H9 (cell line): ENCODE results near the gene GM2A. TPM values are rescaled to one million over a fixed set of nuclear protein-coding genes. Genes with fewer than 3 reads are reported as not detected.
A peak's percentile ranks its signal among the peaks of the same experiment; 100 is the strongest.

Experiments
- DNase-seq: peaks from one replicate; pipeline ENCODE4 v3.0.0-alpha.2; 2017
- H2AFZ ChIP-seq: one replicate; pipeline ENCODE4 v1.6.1; 2013; ENCODE audit warnings: mild to moderate bottlenecking, low read length, control low read depth, moderate library complexity
- H2AK5ac ChIP-seq: 2 replicates; pipeline ENCODE4 v1.6.1; 2013; ENCODE audit warnings: low read length, control low read depth, mixed read lengths; ENCODE audit not compliant: insufficient read length
- H2BK120ac ChIP-seq: one replicate; pipeline ENCODE4 v1.6.1; 2013; ENCODE audit warnings: low read depth, mild to moderate bottlenecking, low read length, control low read depth, inconsistent platforms; ENCODE audit not compliant: poor library complexity, severe bottlenecking
- H2BK12ac ChIP-seq: 2 replicates; pipeline ENCODE4 v1.6.1; 2013; ENCODE audit warnings: low read length, control low read depth, mixed read lengths, low read depth; ENCODE audit not compliant: insufficient read length
- H2BK15ac ChIP-seq: 2 replicates; pipeline ENCODE4 v1.6.1; 2013; ENCODE audit warnings: low read depth, low read length, control low read depth
- H2BK20ac ChIP-seq: one replicate; pipeline ENCODE4 v1.6.1; 2013; ENCODE audit warnings: low read depth, mild to moderate bottlenecking, low read length, control low read depth, inconsistent platforms; ENCODE audit not compliant: poor library complexity, severe bottlenecking
- H2BK5ac ChIP-seq: 2 replicates; pipeline ENCODE4 v1.6.1; 2013; ENCODE audit warnings: low read length, control low read depth, mixed read lengths; ENCODE audit not compliant: insufficient read length
- H3K14ac ChIP-seq: 2 replicates; pipeline ENCODE4 v1.6.1; 2013; ENCODE audit warnings: low read length, control low read depth; ENCODE audit not compliant: insufficient read depth
- H3K18ac ChIP-seq: 2 replicates; pipeline ENCODE4 v1.6.1; 2013; ENCODE audit warnings: low read depth, mild to moderate bottlenecking, mixed read lengths, low read length, control low read depth; ENCODE audit not compliant: insufficient read length
- H3K23ac ChIP-seq: 2 replicates; pipeline ENCODE4 v1.6.1; 2013; ENCODE audit warnings: low read length, control low read depth, mixed read lengths, low read depth; ENCODE audit not compliant: insufficient read length
- H3K23me2 ChIP-seq: 2 replicates; pipeline ENCODE4 v1.6.1; 2013; ENCODE audit warnings: low read depth, mild to moderate bottlenecking, mixed read lengths, low read length, control low read depth; ENCODE audit not compliant: insufficient read length, poor library complexity, severe bottlenecking
- H3K27ac ChIP-seq: 2 replicates; pipeline ENCODE4 v1.5.1; 2013; ENCODE audit warnings: low read length, control low read depth, mixed read lengths, low read depth; ENCODE audit not compliant: insufficient read length
- H3K27me3 ChIP-seq: 2 replicates; pipeline ENCODE4 v1.6.1; 2013; ENCODE audit warnings: low read length, control low read depth, inconsistent platforms; ENCODE audit not compliant: insufficient read depth
- H3K4ac ChIP-seq: 2 replicates; pipeline ENCODE4 v1.6.1; 2013; ENCODE audit warnings: low read depth, mild to moderate bottlenecking, control low read depth, inconsistent platforms, low read length, moderate library complexity
- H3K4me1 ChIP-seq: 2 replicates; pipeline ENCODE4 v1.6.1; 2013; ENCODE audit warnings: low read length, control low read depth, inconsistent platforms; ENCODE audit not compliant: insufficient read depth
- H3K4me2 ChIP-seq: 2 replicates; pipeline ENCODE4 v1.6.1; 2013; ENCODE audit warnings: low read length, control low read depth, mixed read lengths; ENCODE audit not compliant: insufficient read length, insufficient read depth
- H3K56ac ChIP-seq: 2 replicates; pipeline ENCODE4 v1.6.1; 2013; ENCODE audit warnings: low read depth, mild to moderate bottlenecking, mixed read lengths, low read length, control low read depth; ENCODE audit not compliant: insufficient read length
- H3K79me1 ChIP-seq: 2 replicates; pipeline ENCODE4 v1.6.1; 2013; ENCODE audit warnings: low read depth, mild to moderate bottlenecking, moderate library complexity, low read length, control low read depth, inconsistent platforms; ENCODE audit not compliant: insufficient read depth, poor library complexity, severe bottlenecking
- H3K79me2 ChIP-seq: 2 replicates; pipeline ENCODE4 v1.6.1; 2013; ENCODE audit warnings: low read length, control low read depth, inconsistent platforms; ENCODE audit not compliant: insufficient read depth
- H3K9ac ChIP-seq: 2 replicates; pipeline ENCODE4 v1.6.1; 2013; ENCODE audit warnings: low read length, control low read depth, mixed read lengths; ENCODE audit not compliant: insufficient read length; ENCODE audit errors: extremely low read depth
- H3K9me3 ChIP-seq: one replicate; pipeline ENCODE4 v1.6.1; 2013; ENCODE audit warnings: low read depth, low read length, inconsistent platforms; ENCODE audit not compliant: control insufficient read depth
- H3T11ph ChIP-seq: one replicate; pipeline ENCODE4 v1.6.1; 2013; ENCODE audit warnings: mild to moderate bottlenecking, low read length, control low read depth, inconsistent platforms
- H4K20me1 ChIP-seq: one replicate; pipeline ENCODE4 v1.6.1; 2013; ENCODE audit not compliant: control insufficient read depth, insufficient read length, insufficient read depth
- H4K5ac ChIP-seq: 2 replicates; pipeline ENCODE4 v1.6.1; 2013; ENCODE audit warnings: low read depth, mild to moderate bottlenecking, mixed read lengths, low read length, control low read depth; ENCODE audit not compliant: insufficient read length
- H4K8ac ChIP-seq: replicated peaks from 2 replicates; pipeline ENCODE4 v1.6.1; 2013; ENCODE audit warnings: low read length, control low read depth, mixed read lengths, low read depth; ENCODE audit not compliant: insufficient read length
- H4K91ac ChIP-seq: 2 replicates; pipeline ENCODE4 v1.6.1; 2013; ENCODE audit warnings: low read depth, mild to moderate bottlenecking, moderate library complexity, mixed read lengths, low read length, control low read depth; ENCODE audit not compliant: insufficient read length
- H3K27ac Mint-ChIP-seq, 3 experiments: 2 replicates in 2 of 3; 3 replicates in 1 of 3; pipeline ENCODE4 v1.8.0; 2020 to 2021; ENCODE audit warnings: mixed read lengths in 3 of 3, mild to moderate bottlenecking in 1 of 3, moderate library complexity in 1 of 3
- H3K27me3 Mint-ChIP-seq: 2 replicates; pipeline ENCODE4 v1.8.0; 2021; ENCODE audit warnings: low read depth, mild to moderate bottlenecking, moderate library complexity, mixed read lengths
- H3K36me3 Mint-ChIP-seq, 3 experiments: 2 replicates in 2 of 3; 3 replicates in 1 of 3; pipeline ENCODE4 v1.8.0; 2020 to 2021; ENCODE audit warnings: low read depth in 3 of 3, mixed read lengths in 3 of 3; ENCODE audit not compliant: insufficient read depth in 1 of 3
- H3K4me1 Mint-ChIP-seq, 2 experiments: 2 replicates each; pipeline ENCODE4 v1.8.0; 2020; ENCODE audit warnings: mixed read lengths in 2 of 2
- H3K4me3 Mint-ChIP-seq, 2 experiments: 2 replicates in 1 of 2; 3 replicates in 1 of 2; pipeline ENCODE4 v1.8.0; 2020 to 2021; ENCODE audit warnings: mild to moderate bottlenecking in 2 of 2, mixed read lengths in 2 of 2, moderate library complexity in 1 of 2
- H3K9me3 Mint-ChIP-seq, 2 experiments: 2 replicates in 1 of 2; 3 replicates in 1 of 2; pipeline ENCODE4 v1.8.0; 2020; ENCODE audit warnings: mild to moderate bottlenecking in 2 of 2, mixed read lengths in 2 of 2, moderate library complexity in 1 of 2
- WGBS: extraction: QIAGEN DNeasy Blood & Tissue Kit; methylation state at CpG from one replicate; pipeline ENCODE4 v1.1.7; 2013; ENCODE audit warnings: missing lambda C conversion rate, low lambda C conversion rate, mixed read lengths; ENCODE audit not compliant: insufficient read length; ENCODE audit errors: extremely low coverage; 5-methylcytosine and 5-hydroxymethylcytosine counted together
- total RNA-seq: library from RNA; stranded (reverse); gene quantifications from 2 replicates; pipeline ENCODE4 v1.2.1, GENCODE V29; 2021
- TF ChIP-seq, protein P1 (sequence below): fragments of 200-600 bp; sonication (generic); conservative IDR thresholded peaks from 3 replicates; pipeline ENCODE4 v1.8.0; 2021; ENCODE audit warnings: antibody characterized with exemption, mild to moderate bottlenecking

The GM2A gene
- total RNA-seq, 1 experiment from 2014 or later: 27.8 TPM

DNA sequence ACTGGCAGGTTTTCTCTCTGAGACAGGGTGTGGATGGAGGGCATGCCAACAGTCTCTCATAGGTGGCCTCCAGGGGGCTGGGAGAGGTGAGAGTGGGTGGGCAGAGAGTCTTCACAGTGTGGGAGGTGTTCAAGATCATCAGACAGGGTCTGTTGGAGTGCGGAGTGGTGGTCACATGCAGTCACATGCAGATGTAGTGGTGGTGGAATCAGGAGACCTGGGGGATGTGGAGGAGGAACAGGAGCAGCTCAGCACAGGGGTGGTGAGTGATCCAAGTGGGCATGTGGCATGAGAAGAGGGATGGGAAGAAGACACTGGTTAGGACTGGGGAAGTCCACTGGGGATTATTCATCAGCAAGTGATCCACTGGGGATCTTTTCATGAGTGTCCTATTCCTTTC is 5.8 kb downstream of the GM2A start:
- Histone ChIP-seq H3K4me2 (no peak overlapping the region), H4K8ac (no peak overlapping the region), H3K23me2 (peaks cover under 1% of the 10 kb centered on the region), H3K27ac (no peak overlapping the region), H3K4me1 (peaks cover 3% of the 10 kb centered on the region; the same call in 1 of the 2 replicates), H2BK20ac (no peak overlapping the region), H4K5ac (no peak overlapping the region), H2BK120ac (no peak overlapping the region), H3K9me3 (no peaks in the 10 kb centered on the region), H4K20me1 (no peaks in the 10 kb centered on the region), H3K27me3 (no peaks in the 10 kb centered on the region), H2BK12ac (no peak overlapping the region), H3K56ac (no peak overlapping the region), H3K18ac (no peak overlapping the region), H3K9ac (no peak overlapping the region), H4K91ac (no peak overlapping the region), H2BK15ac (no peak overlapping the region), H2AFZ (no peak overlapping the region), H3K79me2 (no peaks in the 10 kb centered on the region; the same call in 1 of the 2 replicates), H3K4ac (no peak overlapping the region), H3K23ac (no peak overlapping the region), H3T11ph (no peak overlapping the region), H2BK5ac (no peak overlapping the region), H3K14ac (no peak overlapping the region), H3K79me1 (no peaks in the 10 kb centered on the region), H2AK5ac (no peak overlapping the region)
- no peak for DNase-seq
- peaks cover 0 to 2% (median 0%) of the 10 kb centered on the region in 3 experiments; a peak in 2 of 7 replicates for H3K36me3 Mint-ChIP-seq
- no CpG with 5 or more reads among the region's 1 CpG for WGBS
- H3K4me1 Mint-ChIP-seq: peaks cover 15 to 22% of the 10 kb centered on the region in 2 experiments
- H3K9me3 Mint-ChIP-seq: no peaks in the 10 kb centered on the region
- no peaks in the 10 kb centered on the region for H3K27me3 Mint-ChIP-seq
- no peak overlapping the region for H3K4me3 Mint-ChIP-seq
- TF ChIP-seq, protein P1, sequence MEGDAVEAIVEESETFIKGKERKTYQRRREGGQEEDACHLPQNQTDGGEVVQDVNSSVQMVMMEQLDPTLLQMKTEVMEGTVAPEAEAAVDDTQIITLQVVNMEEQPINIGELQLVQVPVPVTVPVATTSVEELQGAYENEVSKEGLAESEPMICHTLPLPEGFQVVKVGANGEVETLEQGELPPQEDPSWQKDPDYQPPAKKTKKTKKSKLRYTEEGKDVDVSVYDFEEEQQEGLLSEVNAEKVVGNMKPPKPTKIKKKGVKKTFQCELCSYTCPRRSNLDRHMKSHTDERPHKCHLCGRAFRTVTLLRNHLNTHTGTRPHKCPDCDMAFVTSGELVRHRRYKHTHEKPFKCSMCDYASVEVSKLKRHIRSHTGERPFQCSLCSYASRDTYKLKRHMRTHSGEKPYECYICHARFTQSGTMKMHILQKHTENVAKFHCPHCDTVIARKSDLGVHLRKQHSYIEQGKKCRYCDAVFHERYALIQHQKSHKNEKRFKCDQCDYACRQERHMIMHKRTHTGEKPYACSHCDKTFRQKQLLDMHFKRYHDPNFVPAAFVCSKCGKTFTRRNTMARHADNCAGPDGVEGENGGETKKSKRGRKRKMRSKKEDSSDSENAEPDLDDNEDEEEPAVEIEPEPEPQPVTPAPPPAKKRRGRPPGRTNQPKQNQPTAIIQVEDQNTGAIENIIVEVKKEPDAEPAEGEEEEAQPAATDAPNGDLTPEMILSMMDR: no peak
- peak overlapping the region in 2 of 3 experiments; percentile 14 to 87; a peak in 3 of 7 replicates for H3K27ac Mint-ChIP-seq
